HG03460 (cell line): ENCODE data around the gene CD81.

Source experiments
- ATAC-seq: cut with Tn5 transposase; IDR thresholded peaks from one replicate; pipeline ENCODE4 v1.9.1; 2021; ENCODE audit not compliant: unreplicated experiment

Gene CD81

GRCh38 chr11:2417856-2418692 lies 41.0 kb downstream of the CD81 start:
- ATAC-seq, result no peak

GRCh38 chr11:2418693-2419360 lies 41.7 kb downstream of the CD81 start:
- ATAC-seq, result no peak

- ATAC-seq, result no peak
Measured at GRCh38 chr11:2419638-2420501, 42.8 kb downstream of the CD81 start.

GRCh38 chr11:2420502-2421225 lies 43.6 kb downstream of the CD81 start:
- ATAC-seq, result peak; percentile 74

GRCh38 chr11:2421226-2421994 lies 44.3 kb downstream of the CD81 start:
- no peak for ATAC-seq

- no peak for ATAC-seq
Measured at GRCh38 chr11:2421996-2422395, 44.9 kb downstream of the CD81 start.

- no peak for ATAC-seq
Measured at GRCh38 chr11:2422461-2423156, 45.5 kb downstream of the CD81 start.

GRCh38 chr11:2423157-2424025 lies 46.3 kb downstream of the CD81 start:
- no peak for ATAC-seq

- ATAC-seq, result no peak
Measured at GRCh38 chr11:2424811-2425495, 47.8 kb downstream of the CD81 start.

- ATAC-seq, result no peak
Measured at GRCh38 chr11:2425506-2425905, 48.4 kb downstream of the CD81 start.

- no peak for ATAC-seq
Measured at GRCh38 chr11:2426221-2426620, 49.1 kb downstream of the CD81 start.

- ATAC-seq, result no peak
Measured at GRCh38 chr11:2426826-2427521, 49.9 kb downstream of the CD81 start.

GRCh38 chr11:2427721-2428321 lies 50.7 kb downstream of the CD81 start:
- no peak for ATAC-seq

GRCh38 chr11:2428322-2428795 lies 51.2 kb downstream of the CD81 start:
- ATAC-seq, result no peak

- ATAC-seq, result no peak
Measured at GRCh38 chr11:2431395-2431794, 54.3 kb downstream of the CD81 start.

- ATAC-seq, result no peak
Measured at GRCh38 chr11:2432171-2432621, 55.1 kb downstream of the CD81 start.

- ATAC-seq, result no peak
Measured at GRCh38 chr11:2432628-2433071, 55.5 kb downstream of the CD81 start.
